SJCRH30 (cell line): ENCODE measurements around the gene LBR. TPM values are rescaled to one million over a fixed set of nuclear protein-coding genes. Genes with fewer than 3 reads are reported as not detected.
A peak's percentile ranks its signal among the peaks of the same experiment; 100 is the strongest.
"Not testable (repeated sequence)": the region's sequence is repeated elsewhere in the genome, so short reads cannot be mapped to it uniquely, and the experiment has no call there.

Experiments
- DNase-seq, 2 experiments: peaks; one replicate each; pipeline ENCODE4 v3.0.0-alpha.2; 2015 to 2020
- H3K27ac ChIP-seq: fragments of 250-450 bp; sonication (Bioruptor Pico); 2 replicates; pipeline ENCODE4 v1.5.1; 2020; ENCODE audit warnings: mild to moderate bottlenecking, moderate library complexity
- H3K27me3 ChIP-seq: fragments of 250-450 bp; sonication (Bioruptor Pico); 2 replicates; pipeline ENCODE4 v1.5.1; 2020; ENCODE audit warnings: mild to moderate bottlenecking, moderate library complexity
- H3K36me3 ChIP-seq: fragments of 250-450 bp; sonication (Bioruptor Pico); 2 replicates; pipeline ENCODE4 v1.5.1; 2020; ENCODE audit warnings: mild to moderate bottlenecking, moderate library complexity
- H3K4me1 ChIP-seq: fragments of 250-450 bp; sonication (Bioruptor Pico); 2 replicates; pipeline ENCODE4 v1.5.1; 2020; ENCODE audit warnings: mild to moderate bottlenecking, moderate library complexity
- H3K4me3 ChIP-seq: fragments of 250-450 bp; sonication (Bioruptor Pico); 2 replicates; pipeline ENCODE4 v1.5.1; 2020; ENCODE audit warnings: mild to moderate bottlenecking, moderate library complexity
- H3K9me3 ChIP-seq: fragments of 250-450 bp; sonication (Bioruptor Pico); replicated peaks from 2 replicates; pipeline ENCODE4 v1.5.1; 2020; ENCODE audit warnings: mild to moderate bottlenecking, moderate library complexity
- total RNA-seq: library from RNA; depleted of rRNA; stranded (reverse); fragments of >200 nt; shearing (Covaris generic); gene quantifications from 2 replicates; pipeline ENCODE4 v1.2.3, GENCODE V29; 2014; rRNA removed

The LBR gene
- total RNA-seq, result 145 TPM in 2 replicates

DNA sequence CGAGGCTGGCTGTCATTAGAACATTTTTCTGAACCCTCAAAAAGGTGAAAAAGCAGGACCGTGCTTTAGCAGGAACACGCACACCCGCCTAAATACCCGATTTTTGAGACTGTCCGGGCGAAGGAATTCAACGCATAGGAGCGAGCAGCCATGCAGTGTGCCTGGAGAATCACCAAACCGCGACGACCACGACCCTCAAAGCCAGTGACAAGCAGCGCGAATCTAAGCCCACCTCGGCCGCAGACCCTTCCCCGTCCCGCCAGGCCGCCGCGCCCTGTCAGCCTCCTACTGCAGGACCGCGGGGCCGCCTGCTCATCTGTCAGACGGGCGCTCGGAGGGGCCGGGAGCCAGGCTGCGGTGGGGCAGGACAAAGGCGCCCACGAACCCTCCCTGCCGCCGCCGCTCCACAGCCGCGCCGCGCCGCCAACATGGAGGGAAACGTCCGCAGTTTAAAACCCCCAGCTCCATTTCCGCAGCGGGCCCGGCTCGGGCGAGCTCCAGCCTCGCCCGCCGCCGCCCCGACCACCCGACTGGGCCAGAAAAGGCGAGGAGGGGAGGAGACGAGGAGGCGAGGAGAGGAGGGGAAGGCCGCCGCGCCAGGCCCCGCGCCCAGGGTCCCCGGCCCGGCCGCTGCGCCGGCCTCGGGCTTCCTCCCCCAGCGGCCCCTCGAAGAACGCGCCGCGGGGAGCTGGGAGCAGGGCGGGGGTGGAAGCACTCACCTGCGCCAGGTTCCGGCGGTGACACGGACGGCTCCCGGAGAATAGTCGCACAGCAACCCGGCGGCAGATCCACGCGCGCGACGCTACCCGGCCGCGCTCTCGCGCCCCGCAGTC, at the start of gene LBR:
TSS of gene LBR (minus strand) at position 804 of the 833 bp plus-strand sequence. CDS start 3,963 bp downstream, outside the sequence.
- DNase-seq, result peak; percentile 51 to 66
- no peaks in the 10 kb centered on the region for H3K36me3 ChIP-seq

DNA sequence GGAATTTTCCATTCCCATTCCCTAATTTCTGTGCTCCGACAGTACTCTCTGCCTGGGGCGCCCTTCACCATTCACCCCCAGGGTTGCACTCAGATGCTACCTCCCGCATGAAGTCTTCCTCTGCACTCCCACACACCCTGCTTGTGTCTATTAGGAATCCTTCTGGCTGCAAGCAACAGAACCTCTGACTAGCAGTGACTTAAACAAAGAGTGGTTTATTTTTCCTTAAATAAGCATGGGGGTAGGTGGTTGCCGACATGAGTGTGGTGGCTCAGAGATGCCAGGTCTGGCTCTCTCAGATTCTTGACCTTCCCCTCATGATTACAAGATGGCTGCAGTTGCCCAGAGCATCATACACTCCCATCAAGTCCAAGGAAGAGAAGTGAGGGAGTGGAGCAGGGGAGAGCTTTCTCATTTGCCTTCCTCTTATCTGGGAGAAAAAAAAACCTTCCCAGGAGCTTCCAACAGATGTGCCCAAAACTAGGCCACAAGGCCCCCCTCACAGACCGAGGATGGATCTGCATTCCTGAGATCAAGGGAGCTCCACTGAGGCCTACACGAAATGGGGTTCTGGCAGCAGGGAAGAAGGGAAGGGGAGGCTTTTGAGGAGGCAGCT, 49.6 kb upstream of the LBR start:
- H3K36me3 ChIP-seq, result no peaks in the 10 kb centered on the region
- no peak overlapping the region for H3K4me3 ChIP-seq
- H3K27ac ChIP-seq, result peak overlapping the region; percentile 24
- no peak for DNase-seq
- H3K4me1 ChIP-seq, result peaks cover 22% of the 10 kb centered on the region
- no peaks in the 10 kb centered on the region for H3K9me3 ChIP-seq
- no peaks in the 10 kb centered on the region for H3K27me3 ChIP-seq

More for the DNA sequence above, at the start of gene LBR:
- Histone ChIP-seq H3K27me3 (no peaks in the 10 kb centered on the region), H3K4me1 (peaks cover 15% of the 10 kb centered on the region), H3K27ac (peak within 1 kb of the TSS; percentile 72), H3K4me3 (peak within 1 kb of the TSS; percentile 92), H3K9me3 (0 out of 2 replicates have a peak, but pooled peaks cover 2% of the 10 kb centered on the region)

DNA sequence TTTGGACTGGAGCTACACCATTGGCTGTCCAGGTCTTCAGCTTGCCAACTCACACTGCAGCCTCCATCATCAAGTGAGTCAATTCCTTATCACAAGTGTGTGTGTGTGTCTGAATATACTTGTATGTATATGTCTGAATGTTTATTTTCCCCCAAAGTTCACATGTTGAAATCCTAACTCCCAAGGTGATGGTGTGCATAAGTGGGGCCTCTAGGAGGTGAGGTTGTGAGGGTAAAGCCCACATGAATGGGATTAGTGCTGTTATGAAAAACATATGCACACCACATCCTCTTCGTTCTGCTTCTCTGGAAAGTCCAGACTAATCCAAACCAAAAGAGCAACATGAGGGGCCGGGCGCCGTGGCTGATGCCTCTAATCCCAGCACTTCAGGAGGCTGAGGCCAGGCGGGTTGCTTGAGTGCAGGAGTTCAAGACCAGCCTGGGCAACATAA, 48.7 kb upstream of the LBR start:
- DNase-seq, result no peak
- Histone ChIP-seq H3K9me3 (no peaks in the 10 kb centered on the region), H3K36me3 (no peaks in the 10 kb centered on the region), H3K4me1 (peaks cover 14% of the 10 kb centered on the region), H3K4me3 (no peak overlapping the region), H3K27ac (no peak overlapping the region), H3K27me3 (no peaks in the 10 kb centered on the region)

DNA sequence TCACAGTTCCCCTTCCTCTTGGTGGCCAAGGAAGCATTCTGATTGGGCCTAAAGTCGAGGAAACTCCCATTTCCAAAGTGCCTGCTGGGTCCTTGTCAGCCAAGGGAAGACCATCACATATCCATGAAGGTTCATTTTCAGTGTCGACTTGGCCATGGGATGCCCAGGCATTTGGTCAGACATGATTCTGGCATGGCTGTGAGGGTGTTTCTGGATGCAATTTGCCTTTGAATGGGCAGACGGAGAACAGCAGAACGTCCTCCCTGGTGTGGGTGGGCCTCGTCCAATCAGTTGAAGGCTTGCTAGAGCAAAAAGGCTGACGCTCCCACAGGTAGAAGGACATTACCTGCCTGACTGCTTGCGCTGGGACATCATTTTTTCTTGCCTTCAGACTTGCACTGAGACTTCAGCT, 48.3 kb upstream of the LBR start:
- no peak for DNase-seq
- H3K9me3 ChIP-seq, result no peaks in the 10 kb centered on the region
- H3K27ac ChIP-seq, result no peak overlapping the region
- H3K4me3 ChIP-seq, result no peak overlapping the region
- H3K36me3 ChIP-seq, result no peaks in the 10 kb centered on the region
- H3K27me3 ChIP-seq, result no peaks in the 10 kb centered on the region
- H3K4me1 ChIP-seq, result peaks cover 12% of the 10 kb centered on the region

DNA sequence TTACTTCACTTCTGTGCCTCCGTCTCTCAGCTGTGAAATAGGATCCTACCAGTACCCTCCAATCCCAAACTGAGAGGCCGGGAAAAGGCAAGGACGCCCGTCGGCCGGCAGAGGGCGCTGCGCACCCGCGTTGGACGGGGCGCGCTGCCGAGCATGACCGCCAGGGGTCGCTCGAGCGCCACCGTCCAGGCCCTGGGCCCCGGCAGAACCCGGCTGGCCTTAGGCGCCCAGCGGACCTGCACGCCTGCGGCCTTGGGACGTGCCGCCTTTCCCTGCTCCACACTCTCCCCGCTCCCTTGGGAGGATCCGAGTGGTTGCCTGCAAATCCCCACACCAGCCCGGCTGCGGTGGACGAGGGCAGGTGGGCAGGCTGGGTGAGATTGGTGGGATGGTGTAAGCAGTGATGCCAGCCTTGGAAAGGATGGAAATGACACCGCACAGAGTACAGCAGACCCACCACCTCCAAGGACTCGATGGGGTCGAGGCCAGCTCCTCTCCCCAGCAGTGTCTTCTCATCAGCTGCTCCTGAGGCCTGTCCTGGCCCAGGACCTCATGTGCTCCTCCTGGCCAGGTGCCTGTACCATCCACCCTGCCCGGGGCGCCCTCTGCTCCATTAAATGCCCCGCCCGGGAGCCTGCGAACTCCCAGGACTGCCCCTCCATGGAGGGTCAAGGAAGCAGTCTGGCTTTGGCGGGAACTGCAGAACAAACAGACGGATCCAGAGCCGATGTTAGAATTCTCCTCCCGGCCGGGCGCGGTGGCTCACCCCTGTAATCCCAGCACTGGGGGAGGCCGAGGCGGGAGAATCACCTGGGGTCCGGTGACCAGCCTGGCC, 47.4 kb upstream of the LBR start:
- peak; percentile 90 to 92 for DNase-seq
- H3K36me3 ChIP-seq, result no peaks in the 10 kb centered on the region
- H3K27me3 ChIP-seq, result no peaks in the 10 kb centered on the region
- H3K9me3 ChIP-seq, result no peaks in the 10 kb centered on the region
- H3K4me3 ChIP-seq, result peak overlapping the region; percentile 19
- peaks cover 21% of the 10 kb centered on the region for H3K4me1 ChIP-seq
- no peak overlapping the region for H3K27ac ChIP-seq

DNA sequence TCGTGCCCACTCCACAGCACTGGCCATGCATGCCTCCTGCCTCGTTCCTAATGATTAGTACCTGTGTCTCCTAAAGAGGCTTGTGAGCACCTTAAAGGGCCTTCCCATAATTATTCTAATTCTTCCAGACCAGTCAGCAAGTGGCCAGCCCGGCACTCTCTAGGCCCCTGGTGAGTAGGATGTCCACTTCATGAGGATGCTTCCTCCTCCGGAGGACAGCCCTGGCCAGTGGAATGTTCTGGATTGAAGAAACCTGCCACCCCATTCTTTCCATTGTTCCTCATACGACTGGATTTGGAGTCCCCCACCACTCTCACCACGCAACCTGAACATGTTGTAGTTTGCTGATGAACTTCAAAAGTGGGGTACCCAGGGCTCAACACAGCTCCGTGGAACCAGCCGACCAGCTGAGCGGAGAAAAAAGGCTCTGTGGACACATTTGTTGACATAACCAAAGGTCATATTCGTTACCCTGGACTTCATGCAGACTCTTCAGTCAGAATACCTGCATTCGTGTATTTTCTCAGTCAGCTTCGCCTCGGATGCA, 46.7 kb upstream of the LBR start:
- Histone ChIP-seq H3K27ac (no peak overlapping the region), H3K27me3 (no peaks in the 10 kb centered on the region), H3K9me3 (no peaks in the 10 kb centered on the region), H3K36me3 (no peaks in the 10 kb centered on the region), H3K4me1 (peaks cover 28% of the 10 kb centered on the region), H3K4me3 (no peak overlapping the region)
- no peak for DNase-seq

DNA sequence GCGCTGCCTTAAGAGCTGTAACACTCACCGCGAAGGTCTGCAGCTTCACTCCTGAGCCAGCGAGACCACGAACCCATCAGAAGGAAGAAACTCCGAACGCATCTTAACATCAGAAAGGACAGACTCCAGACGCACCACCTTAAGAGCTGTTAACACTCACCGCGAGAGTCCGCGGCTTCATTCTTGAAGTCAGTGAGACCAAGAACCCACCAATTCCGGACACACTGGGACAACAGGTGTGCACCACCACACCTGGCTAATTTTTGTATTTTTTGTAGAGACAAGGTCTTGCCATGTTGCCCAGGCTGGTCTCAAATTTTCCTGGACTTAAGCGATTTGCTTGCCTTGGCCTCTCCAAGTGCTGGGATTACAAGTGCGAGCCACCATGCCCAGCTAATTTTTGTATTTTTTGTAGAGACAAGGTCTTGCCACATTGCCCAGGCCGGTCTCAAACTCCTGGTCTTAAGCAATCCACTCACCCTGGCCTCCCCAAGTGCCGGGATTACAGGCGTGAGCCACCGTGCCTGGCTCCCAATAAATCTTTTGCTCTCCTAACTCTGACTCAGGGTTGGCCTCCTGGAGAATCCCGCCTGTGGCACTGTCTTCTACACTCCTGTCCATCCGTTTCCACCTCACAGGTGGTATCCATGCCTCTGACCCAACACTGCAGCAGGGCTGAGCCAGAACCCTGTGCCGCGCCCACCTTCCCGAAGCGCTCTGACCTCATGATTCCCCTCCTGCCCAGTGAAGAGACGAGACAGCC, 46.0 kb upstream of the LBR start:
- peaks cover 34% of the 10 kb centered on the region for H3K4me1 ChIP-seq
- H3K27me3 ChIP-seq, DNase-seq, H3K27ac ChIP-seq, H3K36me3 ChIP-seq, H3K4me3 ChIP-seq, H3K9me3 ChIP-seq: not testable (repeated sequence)

DNA sequence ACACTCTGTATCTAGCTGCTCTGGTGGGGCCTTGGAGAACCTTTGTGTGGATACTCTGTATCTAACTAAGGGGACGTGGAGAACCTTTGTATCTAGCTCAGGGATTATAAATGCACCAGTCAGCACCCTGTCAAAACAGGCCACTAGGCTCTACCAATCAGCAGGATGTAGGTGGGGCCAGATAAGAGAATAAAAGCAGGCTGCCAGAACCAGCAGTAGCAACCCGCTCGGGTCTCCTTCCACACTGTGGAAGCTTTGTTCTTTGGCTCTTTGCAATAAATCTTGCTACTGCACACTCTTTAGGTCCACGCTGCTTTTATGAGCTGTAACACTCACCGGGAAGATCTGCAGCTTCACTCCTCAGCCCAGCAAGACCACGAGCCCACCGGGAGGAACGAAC, 45.4 kb upstream of the LBR start:
- not testable (repeated sequence) for H3K4me3 ChIP-seq, H3K9me3 ChIP-seq, H3K27me3 ChIP-seq, H3K36me3 ChIP-seq, DNase-seq, H3K27ac ChIP-seq
- peaks cover 35% of the 10 kb centered on the region for H3K4me1 ChIP-seq

DNA sequence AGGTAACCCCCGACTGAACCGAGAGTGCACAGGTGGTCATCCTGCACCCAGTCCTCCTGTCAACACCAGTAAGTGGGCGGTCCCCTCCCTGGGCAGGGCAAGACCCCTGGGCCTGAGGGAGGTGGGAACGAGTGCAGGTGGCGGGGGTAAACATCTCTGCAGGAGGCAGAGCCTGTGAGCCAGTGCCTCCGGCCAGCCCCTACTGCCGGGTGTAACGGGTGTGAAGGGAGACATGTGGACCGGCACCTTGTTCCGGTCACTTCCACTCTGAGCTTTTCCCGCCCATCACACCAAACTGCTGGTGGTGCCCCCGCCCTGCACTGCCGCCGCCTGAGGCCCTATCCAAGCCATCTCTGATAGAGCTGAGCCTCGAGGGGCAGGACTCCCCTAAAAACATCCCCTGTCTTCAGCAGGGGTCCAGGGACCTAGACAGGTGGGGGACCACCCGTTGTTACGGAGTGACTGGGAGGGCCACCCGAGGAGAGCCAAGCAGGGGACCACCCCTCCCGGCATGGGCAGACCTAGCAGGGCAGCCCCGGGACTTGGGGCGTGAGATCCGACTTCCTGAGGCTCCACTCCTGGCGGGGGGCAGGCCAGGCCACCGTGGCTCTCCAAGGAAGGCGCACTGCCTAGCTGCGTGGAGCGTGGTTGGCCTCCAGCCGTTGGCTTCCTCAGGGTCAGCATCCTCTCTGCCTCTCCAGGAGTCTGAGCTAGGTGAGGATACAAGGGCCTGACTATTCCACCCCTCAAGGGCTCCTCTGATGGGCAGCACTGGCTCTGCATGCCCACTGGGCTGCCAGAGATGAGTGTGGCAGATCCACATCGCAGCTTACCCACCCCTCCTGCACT, 43.8 kb upstream of the LBR start:
- H3K27me3 ChIP-seq, result no peaks in the 10 kb centered on the region
- DNase-seq, result peak in 1 of 2 experiments; percentile 2
- peaks cover 28% of the 10 kb centered on the region for H3K4me1 ChIP-seq
- H3K4me3 ChIP-seq, result no peak overlapping the region
- no peaks in the 10 kb centered on the region for H3K9me3 ChIP-seq
- H3K36me3 ChIP-seq, result no peaks in the 10 kb centered on the region
- H3K27ac ChIP-seq, result no peak overlapping the region

DNA sequence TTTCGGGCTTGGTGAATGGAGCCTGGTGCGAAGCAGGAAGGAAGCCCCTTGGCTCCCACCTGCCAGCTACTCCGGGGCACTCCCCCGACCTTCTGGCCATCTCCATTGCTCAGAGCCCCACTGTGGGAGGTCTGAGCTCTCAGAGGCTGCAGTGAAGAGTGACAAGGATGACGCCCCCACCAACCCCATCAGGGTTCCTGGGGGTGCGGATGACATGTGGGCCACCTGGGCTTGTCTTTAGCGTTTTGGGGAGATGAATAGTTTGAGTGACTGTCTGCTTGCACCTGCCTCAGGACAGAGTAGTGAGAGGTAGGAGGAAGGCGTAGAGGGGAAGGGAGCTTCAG, 43.2 kb upstream of the LBR start:
- H3K9me3 ChIP-seq, result no peaks in the 10 kb centered on the region
- peaks cover 28% of the 10 kb centered on the region for H3K4me1 ChIP-seq
- no peaks in the 10 kb centered on the region for H3K36me3 ChIP-seq
- no peaks in the 10 kb centered on the region for H3K27me3 ChIP-seq
- peak in 1 of 2 experiments; percentile 3 for DNase-seq
- no peak overlapping the region for H3K27ac ChIP-seq
- H3K4me3 ChIP-seq, result no peak overlapping the region

DNA sequence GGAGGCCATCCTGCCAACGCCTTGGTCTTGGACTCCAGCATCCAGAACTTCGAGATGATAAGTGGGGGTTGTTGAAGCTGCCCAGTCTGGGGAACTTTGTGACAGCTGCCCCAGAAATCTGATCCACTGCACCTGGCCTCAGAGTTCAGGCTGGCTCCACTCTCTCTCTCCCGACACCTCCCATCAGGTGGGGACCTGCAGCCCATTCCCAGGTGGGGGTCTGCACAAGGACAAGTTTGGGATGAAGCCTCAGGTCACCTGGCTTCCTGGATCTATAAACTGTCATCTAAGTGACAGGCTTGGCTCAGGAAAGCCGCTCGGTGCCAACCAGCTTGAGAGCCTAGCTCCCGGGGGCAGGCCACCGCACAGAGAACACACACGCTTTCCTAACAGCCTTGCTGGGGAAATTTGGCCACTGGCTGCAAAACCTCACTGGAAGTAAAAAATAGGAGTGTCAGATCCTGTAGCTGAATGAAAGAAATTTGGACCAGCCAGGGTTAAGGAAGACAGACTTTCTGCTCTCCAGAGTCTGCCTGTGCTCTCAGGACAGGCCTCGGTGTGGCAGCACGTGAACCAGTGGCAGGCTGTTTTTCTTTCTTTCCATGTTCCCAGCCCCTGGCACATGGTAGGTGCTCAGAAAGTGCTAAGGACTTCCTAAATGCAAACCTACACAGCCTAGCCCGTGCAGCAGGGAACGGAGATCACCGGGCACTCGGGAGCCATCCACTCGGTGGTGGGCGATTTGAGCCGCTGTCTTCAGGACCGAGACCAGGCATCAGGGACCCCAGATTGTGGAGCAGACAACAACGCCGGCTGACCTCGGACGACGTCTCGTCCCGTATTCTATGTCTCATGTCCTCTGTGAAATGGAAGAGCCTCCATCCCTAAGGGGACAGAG, 42.6 kb upstream of the LBR start:
- Histone ChIP-seq H3K4me1 (peaks cover 32% of the 10 kb centered on the region), H3K9me3 (no peaks in the 10 kb centered on the region), H3K36me3 (no peaks in the 10 kb centered on the region), H3K27me3 (no peaks in the 10 kb centered on the region), H3K4me3 (no peak overlapping the region), H3K27ac (no peak overlapping the region)
- peak in 1 of 2 experiments; percentile 61 for DNase-seq

DNA sequence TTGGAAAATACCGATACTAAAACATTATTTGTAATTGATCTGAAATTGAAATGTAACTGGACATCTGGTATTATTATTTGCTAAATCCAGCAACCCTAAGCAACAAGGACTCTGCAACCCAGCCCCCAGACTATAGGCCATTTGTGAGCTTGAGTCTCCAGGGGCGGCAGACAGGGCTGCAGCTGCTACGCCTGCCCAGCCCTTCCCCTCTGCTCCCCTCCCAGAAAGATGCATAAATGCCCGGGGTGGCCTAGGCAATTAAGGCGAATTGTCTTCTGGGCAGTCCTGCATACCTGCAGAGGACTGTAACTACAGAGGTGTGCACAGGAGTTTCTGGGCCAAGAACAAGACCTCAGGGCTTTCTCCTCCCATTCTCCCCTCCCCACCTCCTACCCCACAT, 41.2 kb upstream of the LBR start:
- H3K4me1 ChIP-seq, result peaks cover 31% of the 10 kb centered on the region
- no peak overlapping the region for H3K4me3 ChIP-seq
- no peaks in the 10 kb centered on the region for H3K36me3 ChIP-seq
- H3K9me3 ChIP-seq, result no peaks in the 10 kb centered on the region
- DNase-seq, result peak in 1 of 2 experiments; percentile 56
- H3K27me3 ChIP-seq, result no peaks in the 10 kb centered on the region
- H3K27ac ChIP-seq, result no peak overlapping the region
